Activated CD4-positive, CD25-positive, alpha-beta regulatory T cell treated with anti-CD3 and anti-CD28 coated beads, Interleukin-2, amount 50 U/mL, for 24 hours (primary cell): ENCODE data around the gene CNEP1R1.
"Not testable (repeated sequence)": the region's sequence is repeated elsewhere in the genome, so short reads cannot be mapped to it uniquely, and the experiment has no call there.

ENCODE experiments used
- ATAC-seq, 2 donors: fragments of 150-1000 bp; cut with Tn5 transposase; one replicate each; pipeline ENCODE4 v1.10.0; 2021; ENCODE audit warnings: mild to moderate bottlenecking in 1 of 2, moderate library complexity in 1 of 2

The CNEP1R1 gene, protein sequence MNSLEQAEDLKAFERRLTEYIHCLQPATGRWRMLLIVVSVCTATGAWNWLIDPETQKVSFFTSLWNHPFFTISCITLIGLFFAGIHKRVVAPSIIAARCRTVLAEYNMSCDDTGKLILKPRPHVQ

DNA sequence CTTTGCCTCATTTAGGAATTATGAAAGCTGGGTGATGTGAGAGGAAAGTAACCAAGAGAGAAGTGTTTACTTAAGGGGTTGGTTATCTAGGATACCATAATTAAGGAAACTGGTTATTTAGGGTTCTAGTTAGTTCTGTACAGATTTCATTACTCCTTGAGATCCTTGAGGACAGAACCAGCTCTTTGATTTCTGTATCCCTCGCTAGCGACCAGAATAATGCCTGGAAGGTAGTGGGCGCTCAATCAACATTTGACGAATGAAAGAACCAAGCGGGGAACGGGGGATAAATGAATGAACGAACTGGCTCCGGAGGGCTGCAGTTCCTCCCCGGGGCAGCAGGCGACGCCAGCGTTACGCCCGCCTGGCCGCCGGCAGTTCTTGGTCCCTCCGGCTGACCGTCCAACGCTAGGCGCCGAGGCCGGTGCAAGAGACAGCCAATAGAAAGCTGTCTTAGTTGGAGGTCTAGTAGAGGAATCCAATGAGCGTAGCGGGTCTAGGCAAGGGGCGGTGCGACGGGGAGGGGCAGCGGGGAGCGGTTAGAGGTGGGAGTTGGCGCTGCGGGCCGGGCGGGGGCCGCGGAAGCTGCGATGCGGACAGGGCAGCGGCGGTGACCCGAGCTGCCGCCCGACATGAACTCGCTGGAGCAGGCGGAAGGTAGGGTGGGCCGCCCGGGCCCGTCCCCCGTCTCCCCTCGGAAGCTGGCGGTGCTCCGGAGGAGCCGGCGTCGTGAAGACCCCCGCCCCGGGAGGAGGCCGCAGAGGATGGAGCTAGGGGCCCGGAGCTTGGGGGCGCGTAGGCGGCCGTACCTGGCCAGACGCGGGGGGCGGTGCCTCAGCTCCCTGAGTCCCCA is at the start of gene CNEP1R1:
CNEP1R1 (plus strand) TSS at position 542 of the 853 bp plus-strand sequence; CDS start at position 633, 91 bp downstream.
- ATAC-seq: peak; percentile 100

DNA sequence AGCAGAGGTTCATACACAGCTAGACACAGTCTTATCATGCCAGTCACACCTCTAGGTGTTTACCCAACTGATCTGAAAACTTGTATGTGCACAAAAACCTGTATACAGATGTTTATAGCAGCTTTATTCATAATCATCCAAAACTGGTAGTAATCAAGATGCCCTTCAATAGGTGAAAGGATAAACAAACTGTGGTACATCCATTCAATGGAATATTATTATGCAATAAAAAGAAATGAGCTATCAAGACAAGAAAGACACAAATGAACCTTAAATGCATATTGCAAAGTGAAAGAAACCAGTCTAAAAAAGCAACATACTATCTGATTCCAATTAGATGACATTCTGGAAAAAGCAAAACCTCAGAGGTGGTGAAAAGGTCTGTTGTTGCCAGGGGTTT is 47.6 kb upstream of the CNEP1R1 start:
- ATAC-seq: no peak

DNA sequence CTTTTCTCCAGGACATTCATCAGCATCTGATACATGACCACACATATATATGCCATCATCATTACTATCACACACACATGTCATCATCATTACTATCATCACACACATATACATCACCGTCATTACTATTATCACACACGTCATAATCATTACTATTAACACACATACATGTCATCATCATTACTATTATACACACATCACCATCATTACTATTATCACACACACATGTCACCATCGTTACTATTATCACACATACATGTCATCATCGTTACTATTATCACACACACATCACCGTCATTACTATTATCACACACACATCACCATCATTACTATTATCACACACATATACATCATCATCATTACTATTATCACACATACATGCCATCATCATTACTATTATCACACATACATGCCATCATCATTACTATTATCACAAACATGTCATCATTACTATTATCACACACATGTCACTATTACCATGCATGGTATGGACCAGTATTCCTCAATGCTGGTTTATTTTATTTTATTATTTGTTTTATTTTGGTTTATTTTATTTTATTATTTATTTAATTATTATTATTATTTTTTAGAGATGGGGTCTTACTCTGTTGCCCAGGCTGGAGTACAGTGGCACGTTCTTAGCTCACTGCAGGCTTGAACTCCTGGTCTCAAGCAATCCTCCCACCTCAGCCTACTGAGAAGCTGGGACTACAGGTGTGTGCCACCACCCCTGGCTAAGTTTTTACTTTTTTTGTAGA is 46.3 kb upstream of the CNEP1R1 start:
- no peak for ATAC-seq

DNA sequence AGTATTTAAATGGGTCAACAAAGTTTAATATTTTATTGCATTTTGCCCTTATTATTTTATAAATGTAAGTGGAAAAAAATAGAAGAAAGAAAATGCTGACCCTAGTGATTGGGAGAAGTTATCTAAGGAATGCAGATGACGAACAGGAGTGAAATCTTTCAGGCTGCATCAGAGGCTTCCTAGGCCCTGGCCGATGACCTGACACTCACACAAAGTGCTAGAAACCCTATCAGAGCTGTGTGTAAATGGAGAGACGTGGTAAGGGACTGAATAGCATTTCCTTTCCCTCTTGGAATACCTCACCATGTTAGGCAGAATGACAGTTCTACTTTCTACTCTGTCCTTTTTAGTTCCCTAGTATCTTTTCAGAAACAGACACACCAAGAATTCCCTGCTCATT is 44.9 kb upstream of the CNEP1R1 start:
- ATAC-seq: no peak

DNA sequence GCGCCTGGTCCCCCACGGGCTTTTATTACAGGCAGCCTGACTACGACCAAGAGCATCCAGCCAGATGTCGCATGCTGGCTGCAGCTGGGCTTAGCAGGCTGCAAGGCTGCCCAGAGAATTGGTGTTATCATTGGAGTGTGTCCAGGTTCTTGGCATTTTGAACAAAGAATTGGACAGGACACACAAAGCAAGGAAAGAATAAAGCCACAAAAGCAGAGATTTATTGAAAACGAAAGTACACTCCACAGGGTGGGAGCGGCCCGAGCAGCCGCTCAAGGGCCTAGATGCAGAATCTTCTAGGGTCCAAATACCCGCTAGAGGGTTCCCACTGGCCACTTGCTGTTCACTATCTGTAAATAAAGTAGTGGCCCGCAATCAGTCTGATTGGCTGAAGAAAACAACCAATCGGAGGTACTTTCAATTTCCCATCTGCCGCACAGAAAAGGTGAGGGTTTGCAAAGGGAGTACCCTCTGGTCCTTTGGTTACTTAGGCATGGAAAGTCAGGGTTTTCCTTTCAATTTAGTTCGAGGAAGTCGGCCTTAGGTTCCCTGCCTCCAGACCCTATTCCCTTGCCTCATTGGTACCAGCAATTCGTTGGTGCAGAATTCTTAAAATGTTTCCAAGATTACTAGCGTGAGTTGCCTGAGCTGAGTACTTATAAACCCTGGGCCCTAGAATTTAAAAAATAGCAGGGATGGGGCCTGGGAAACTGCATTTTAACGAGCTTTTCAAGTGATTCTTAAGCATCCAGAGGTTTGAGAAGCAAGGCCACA is 38.5 kb upstream of the CNEP1R1 start:
- no peak for ATAC-seq

DNA sequence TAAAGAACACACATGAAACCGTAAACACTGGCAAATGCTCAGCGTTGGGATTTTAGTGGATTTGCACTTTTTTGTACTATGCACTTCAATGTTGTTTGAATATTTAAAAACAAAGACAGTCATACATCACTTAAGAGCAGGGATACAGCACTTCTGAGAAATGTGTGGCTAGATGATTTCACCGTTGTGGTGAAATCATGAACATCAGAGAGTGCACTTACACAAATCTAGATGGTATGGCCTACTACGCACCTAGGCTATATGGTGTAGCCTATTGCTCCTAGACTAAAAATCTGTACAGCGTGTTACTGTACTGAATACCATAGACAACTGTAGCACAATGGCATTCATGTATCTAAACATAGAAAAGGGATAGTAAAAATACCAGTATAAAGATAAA is 37.6 kb upstream of the CNEP1R1 start:
- ATAC-seq: no peak

DNA sequence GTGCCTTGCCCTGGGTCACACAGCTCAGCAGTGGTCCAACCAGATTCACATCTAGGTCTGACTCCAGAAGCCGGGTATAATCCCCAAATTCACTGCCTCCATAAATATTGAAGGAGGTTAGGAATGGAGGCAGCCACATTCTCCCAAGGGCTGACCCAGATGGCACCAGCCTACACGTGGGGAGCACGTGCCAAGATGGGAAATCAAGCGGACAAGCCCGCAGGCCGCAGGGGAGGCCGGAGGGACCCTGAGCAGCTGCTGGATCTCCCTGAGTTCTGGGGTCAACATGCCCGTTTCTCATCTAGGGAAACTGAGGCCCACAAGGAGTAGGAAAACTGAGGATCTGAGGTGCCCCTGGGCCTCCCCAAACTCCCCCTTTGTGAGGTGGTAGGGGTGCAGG is 32.2 kb upstream of the CNEP1R1 start:
- ATAC-seq: no peak

DNA sequence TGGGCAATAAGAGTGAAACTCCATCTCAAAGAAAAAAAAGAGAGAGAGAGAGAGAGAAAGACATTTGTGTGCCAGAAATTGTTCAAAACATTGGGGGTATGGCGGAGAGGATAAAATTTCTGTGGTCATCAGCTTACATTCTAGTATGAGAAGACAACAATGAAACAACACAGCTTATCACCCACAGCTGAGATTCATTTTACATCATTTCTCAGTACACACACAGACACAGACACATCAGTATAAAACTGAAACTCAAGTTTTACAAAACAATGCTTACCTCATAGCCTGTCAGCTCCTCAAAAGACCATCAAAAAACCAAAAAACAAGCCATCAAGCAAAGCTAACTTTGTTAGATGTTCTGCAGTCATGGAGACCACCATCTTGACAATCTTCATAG is 31.4 kb upstream of the CNEP1R1 start:
- no peak for ATAC-seq

DNA sequence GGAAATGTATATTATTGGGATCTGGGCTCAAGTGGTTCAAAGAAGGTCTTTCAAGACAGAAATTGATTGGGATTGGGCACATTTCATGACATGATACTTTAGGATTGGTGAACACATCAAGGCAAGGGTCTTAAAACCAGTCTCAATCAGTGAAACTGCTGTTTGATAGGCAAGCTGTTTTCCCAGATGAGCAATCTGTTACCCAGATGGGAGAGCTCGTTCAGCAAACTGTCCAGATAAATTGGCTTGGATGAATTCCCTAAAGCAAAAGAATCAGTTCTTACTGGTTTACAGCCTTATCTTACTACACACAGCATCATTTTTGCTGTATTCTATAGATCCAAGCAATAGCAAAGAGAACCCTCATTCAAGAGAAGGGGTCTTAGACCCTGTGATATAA is 31.0 kb upstream of the CNEP1R1 start:
- no peak for ATAC-seq

DNA sequence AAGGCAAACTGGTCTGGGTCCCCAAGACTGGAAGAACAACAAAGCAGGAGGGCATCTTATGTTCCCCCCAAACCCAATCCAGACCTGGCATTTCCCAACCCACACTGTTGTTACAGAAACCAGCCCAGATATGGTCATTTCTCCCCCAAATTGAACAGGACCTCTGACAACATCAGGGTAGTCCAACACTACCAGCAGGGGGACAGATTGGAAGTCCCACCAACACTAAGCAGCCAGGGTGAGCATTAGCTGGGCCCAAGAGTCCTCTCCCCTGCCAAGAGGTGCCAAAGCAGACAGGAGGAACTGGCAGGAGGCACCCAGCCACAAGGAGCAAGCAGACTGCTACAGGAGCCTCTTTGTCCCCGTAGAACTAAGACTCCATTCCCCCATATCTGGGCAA is 29.3 kb upstream of the CNEP1R1 start:
- no peak for ATAC-seq

DNA sequence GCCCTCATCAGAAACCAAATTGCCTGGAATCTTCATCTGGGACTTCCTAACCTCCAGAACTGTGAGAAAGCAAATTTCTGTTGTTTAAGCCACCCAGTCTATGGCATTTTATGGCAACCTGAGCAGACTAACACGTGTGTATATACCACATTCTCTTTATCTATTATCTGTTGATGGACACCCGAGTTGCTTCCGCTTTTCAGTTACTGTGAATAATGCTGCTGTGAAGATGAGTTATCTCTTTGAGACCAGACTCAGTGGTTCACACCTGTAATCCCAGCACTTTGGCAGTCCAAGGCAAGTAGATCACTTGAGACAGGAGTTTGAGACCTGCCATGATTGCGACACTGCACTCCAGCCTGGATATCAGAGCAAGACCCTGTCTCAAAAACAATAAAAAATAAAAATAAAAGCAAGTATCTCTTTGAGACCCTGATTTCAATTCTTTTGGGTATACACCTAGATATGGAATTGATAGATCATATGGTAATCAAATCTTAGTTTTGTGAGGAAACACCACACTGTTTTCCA is 27.2 kb upstream of the CNEP1R1 start:
- no peak for ATAC-seq

DNA sequence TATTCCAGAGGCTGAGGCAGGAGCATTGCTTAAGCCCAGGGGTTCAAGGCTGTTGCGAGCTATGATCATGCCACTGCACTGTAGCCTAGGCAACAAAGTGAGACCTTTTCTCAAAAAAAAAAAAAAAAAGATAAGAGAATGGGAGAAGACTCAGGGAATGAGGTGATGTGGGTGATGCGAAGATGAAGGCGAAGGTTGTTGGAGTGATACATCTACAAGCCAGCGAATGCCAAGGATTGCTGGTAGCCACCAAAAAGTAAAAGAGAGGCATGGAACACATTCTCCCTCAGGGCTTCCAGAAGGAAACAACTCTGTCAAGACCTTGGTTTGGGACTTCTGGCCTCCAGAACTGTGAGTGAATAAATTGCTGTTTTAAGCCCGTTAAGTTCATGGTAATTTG is 26.0 kb upstream of the CNEP1R1 start:
- ATAC-seq: no peak

DNA sequence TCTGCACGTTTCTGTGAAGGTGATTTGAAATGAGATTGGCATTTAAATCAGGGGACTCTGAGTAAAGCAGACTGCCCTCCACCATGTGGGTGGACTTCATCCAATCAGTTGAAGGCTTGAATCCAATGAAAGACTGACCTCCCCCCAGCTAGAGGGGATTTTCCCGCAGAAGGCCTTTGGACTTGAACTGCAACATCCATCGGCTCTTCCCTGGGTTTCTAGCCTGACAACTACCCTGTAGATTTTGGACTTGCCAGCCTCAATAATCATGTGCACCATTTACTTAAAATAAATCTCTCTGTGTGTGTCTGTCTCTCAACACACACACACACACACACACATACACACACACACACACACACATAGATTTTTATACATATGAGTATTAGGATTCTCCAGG is 23.9 kb upstream of the CNEP1R1 start:
- no peak for ATAC-seq

DNA sequence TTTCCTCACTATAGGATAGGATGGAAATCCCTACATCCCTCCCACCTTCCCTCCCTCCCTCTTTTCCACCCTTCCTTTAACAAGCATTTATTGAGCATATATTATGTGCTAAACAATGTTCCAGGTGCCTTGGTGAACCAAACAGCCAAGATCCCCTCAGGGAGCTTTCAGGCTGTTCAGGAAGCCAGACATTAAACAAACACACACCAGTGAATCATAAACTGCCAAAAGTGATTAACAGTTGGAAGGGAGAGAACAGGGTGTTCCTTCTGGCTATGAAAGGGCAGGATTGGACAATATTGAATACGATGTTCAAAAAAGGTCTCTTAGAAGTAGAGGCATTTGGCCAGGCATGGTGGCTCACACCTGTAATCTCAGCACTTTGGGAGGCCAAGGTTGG is 22.8 kb upstream of the CNEP1R1 start:
- no peak for ATAC-seq

DNA sequence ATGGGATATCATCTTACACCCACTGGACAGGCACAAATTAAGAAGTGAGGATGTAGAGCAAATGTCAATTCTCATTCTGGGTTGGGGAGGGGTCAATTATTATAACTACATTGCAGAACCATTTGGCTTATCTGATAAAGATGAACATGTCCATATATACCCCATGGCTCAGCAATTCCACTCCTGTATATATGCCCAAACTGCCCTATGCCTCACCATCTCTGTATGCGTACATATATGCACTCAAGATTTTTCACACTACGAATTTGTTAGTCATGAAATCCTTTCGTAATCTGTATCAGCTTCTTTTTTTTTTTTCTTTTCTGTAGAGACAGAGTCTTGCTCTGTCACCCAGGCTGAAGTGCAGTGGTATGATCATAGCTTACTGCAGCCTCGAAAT is 20.8 kb upstream of the CNEP1R1 start:
- ATAC-seq: no peak

DNA sequence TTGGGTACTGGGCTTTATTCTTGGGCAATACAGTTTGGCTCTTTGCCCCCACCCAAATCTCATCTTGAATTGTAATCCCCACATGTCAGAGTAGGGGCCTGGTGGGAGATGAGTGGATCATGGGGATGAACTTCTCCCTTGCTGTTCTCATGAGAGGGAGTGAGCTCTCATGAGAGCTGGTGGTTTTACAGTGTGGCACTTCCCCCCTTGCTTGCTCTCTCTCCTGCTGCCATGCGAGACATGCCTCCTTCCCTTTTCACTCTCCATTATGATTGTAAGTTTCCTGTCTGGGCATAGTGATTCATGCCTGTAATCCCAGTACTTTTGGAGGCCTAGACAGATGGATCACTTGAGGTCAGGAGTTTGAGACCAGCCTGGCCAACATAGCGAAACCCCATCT is 18.1 kb upstream of the CNEP1R1 start:
- ATAC-seq: no peak

DNA sequence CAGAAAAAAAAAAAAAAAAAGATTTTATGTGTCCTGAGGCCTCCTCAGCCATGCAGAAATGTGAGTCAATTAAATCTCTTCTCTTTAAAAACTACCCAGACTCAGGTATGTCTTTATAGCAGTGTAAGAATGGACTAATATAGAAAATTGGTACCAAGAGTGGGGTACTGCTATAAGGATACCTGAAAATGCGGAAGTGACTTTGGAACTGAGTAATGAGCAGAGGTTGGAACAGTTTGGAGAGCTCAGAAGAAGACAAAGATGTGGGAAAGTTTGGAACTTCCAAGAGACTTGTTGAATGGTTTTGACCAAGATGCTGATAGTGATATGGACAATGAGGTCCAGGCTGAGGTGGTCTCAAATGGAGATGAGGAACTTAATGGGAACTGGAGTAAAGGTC is 17.3 kb upstream of the CNEP1R1 start:
- no peak for ATAC-seq

DNA sequence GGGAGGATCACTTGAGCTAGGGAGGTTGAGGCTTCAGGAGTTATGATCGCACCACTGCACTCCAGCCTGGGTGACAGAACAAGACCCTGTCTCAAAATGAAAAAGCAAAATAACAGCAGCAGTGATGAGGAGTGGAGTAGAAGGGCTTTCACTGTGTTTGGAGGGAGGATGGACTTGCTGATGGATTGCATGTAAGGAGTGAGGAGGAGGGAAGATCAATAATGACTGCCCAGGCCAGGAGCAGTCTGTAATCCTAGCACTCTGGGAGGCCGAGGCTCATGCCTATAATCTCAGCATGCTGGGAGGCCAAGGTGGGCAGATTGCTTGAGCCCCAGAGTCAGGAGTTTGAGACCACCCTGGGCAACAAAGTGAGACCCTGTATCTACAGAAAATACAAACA is 14.8 kb upstream of the CNEP1R1 start:
- ATAC-seq: no peak

DNA sequence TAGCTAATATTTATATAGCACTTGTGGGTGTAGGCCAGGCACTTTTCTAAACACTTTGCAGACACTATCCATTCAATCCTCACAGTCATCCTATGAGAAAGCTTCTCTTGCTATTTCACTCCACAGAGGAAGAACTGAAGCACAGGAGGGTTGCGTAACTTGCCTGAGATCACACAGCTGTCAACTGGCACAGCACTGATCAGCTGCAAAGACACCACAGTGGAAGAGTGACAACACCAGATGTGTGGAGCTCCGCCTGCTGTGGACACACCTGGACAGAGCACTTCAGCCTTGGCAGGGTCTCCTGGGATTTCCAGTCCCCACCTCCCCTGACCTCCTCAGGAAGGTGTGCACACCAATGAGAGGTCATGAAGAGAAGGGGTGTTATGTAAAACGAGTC is 13.3 kb upstream of the CNEP1R1 start:
- no peak for ATAC-seq

DNA sequence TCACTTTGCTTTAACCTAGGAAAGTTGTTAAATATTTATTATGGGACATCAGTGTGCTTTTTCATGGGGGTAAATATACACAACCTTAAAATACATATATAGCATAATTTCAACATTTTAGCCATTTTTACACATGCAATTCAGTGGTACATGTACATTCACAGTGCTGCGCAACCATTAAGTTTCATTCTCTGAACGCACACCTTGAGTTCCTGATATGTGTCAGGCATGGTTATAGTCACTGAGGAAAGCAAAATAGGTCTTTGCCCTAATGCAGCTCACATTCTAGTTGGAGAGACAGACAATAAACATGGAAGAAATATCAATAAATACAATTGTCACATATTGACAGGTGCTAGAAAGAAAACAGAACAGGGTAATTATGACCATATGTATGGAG is 12.8 kb upstream of the CNEP1R1 start:
- no peak for ATAC-seq

DNA sequence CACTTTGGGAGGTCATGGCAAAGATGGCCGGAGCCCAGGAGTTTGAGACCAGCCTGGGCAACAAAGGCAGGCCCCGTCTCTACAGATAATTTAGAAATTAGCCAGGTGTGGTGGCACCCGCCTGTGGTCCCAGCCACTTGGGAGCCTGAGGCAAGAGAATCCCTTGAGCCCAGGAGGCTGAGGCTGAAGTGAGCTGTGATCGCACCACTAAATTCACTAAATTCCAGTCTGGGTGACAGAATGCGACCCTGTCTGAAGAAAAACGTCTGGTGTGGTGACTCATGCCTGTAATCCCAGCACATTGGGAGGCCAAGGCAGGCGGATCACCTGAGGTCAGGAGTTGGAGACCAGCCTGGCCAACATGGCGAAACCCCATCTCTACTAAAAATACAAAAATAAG is 10.8 kb upstream of the CNEP1R1 start:
- ATAC-seq: not testable (repeated sequence)

DNA sequence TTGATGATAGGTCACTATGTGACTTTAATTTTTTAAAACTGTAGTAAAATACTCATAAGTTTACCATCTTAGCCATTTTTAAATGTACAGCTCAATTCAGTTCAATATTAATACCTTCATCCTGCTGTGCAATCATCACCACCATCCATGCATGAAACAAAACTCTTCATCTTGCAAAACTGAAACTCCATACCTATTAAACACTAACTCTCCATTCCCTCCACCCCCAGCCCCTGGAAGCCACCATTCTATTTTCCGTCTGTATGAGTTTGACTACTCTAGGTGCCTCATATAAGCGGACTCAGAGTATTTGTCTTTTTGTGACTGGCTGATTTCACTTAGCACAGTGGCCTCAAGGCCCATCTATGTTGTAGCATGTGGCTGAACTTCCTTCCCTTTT is 9.4 kb upstream of the CNEP1R1 start:
- no peak for ATAC-seq

DNA sequence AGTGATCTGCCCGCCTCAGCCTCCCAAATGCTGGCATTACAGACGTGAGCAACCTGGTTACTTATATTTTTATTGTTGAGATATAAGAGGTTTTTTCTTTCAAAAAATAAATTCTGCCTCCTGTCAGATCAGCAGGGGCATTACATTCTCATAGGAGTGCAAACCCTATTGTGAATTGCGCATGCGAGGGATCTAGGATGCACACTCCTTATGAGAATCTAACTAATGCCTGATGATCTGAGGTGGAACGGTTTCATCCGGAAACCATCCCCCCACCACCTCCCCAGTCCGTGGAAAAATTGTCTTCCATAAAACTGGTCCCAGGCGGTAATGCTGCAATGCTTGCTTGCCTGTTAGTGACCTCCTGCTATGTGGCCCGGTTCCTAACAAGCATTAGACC is 7.5 kb upstream of the CNEP1R1 start:
- ATAC-seq: no peak
